GM23338 (cell line): ENCODE data around the gene UBL3. TPM values are rescaled to one million over a fixed set of nuclear protein-coding genes. Genes with fewer than 3 reads are reported as not detected.

Source experiments
- ATAC-seq: fragments of 200-7000 bp; cut with Tn5 transposase; 3 replicates; pipeline ENCODE4 v1.9.1; 2020
- DNase-seq: peaks from one replicate; pipeline ENCODE4 v3.0.0-alpha.2; 2015; ENCODE audit warnings: low spot score
- H2AFZ ChIP-seq: fragments of 200-600 bp; sonication (generic); 2 replicates; pipeline ENCODE4 v1.8.0; 2016; ENCODE audit warnings: antibody characterized with exemption, mild to moderate bottlenecking, moderate library complexity
- H3F3A ChIP-seq: fragments of 200-600 bp; sonication (generic); replicated peaks from 2 replicates; pipeline ENCODE4 v1.8.0; 2017; ENCODE audit warnings: antibody characterized with exemption, mixed run types, low read depth
- H3K27ac ChIP-seq: fragments of 200-600 bp; sonication (generic); 2 replicates; pipeline ENCODE4 v1.6.1; 2016; ENCODE audit warnings: low read depth
- H3K27me3 ChIP-seq: fragments of 200-600 bp; sonication (generic); 2 replicates; pipeline ENCODE4 v1.8.0; 2016; ENCODE audit warnings: mild to moderate bottlenecking, mixed run types, moderate library complexity; ENCODE audit not compliant: insufficient read depth
- H3K36me3 ChIP-seq: fragments of 200-600 bp; sonication (generic); 2 replicates; pipeline ENCODE4 v1.8.0; 2016; ENCODE audit warnings: mild to moderate bottlenecking; ENCODE audit not compliant: insufficient read depth
- H3K4me1 ChIP-seq: fragments of 200-600 bp; sonication (generic); 2 replicates; pipeline ENCODE4 v1.8.0; 2016; ENCODE audit warnings: mild to moderate bottlenecking, moderate library complexity; ENCODE audit not compliant: insufficient read depth
- H3K4me2 ChIP-seq: fragments of 200-600 bp; sonication (generic); 2 replicates; pipeline ENCODE4 v1.7.1; 2017; ENCODE audit warnings: mixed run types
- H3K4me3 ChIP-seq: fragments of 200-600 bp; sonication (generic); 2 replicates; pipeline ENCODE4 v1.6.1; 2016; ENCODE audit warnings: mixed run types
- H3K79me2 ChIP-seq: fragments of 200-600 bp; sonication (generic); replicated peaks from 2 replicates; pipeline ENCODE4 v1.8.0; 2017; ENCODE audit warnings: mild to moderate bottlenecking; ENCODE audit not compliant: insufficient read depth
- H3K9me2 ChIP-seq: fragments of 200-600 bp; sonication (generic); 2 replicates; pipeline ENCODE4 v1.8.0; 2017; ENCODE audit not compliant: insufficient read depth
- H4K20me1 ChIP-seq: fragments of 200-600 bp; sonication (generic); replicated peaks from 2 replicates; pipeline ENCODE4 v1.8.0; 2017; ENCODE audit warnings: mild to moderate bottlenecking; ENCODE audit not compliant: insufficient read depth
- H3K27ac Mint-ChIP-seq: 2 replicates; pipeline ENCODE4 v1.8.0; 2020; ENCODE audit warnings: inconsistent platforms, mild to moderate bottlenecking, moderate library complexity, mixed read lengths
- H3K27me3 Mint-ChIP-seq: 3 replicates; pipeline ENCODE4 v1.8.0; 2022; ENCODE audit warnings: low read depth, mild to moderate bottlenecking, moderate library complexity, mixed read lengths, inconsistent platforms; ENCODE audit not compliant: insufficient read depth, poor library complexity
- H3K36me3 Mint-ChIP-seq: 3 replicates; pipeline ENCODE4 v1.8.0; 2021; ENCODE audit warnings: low read depth, mild to moderate bottlenecking, inconsistent platforms, moderate library complexity, mixed read lengths
- H3K4me1 Mint-ChIP-seq: 3 replicates; pipeline ENCODE4 v1.8.0; 2020; ENCODE audit warnings: mild to moderate bottlenecking, inconsistent platforms, mixed read lengths
- H3K4me3 Mint-ChIP-seq: 3 replicates; pipeline ENCODE4 v1.8.0; 2021; ENCODE audit warnings: moderate library complexity, mild to moderate bottlenecking, inconsistent platforms, mixed read lengths
- H3K9me3 Mint-ChIP-seq: 3 replicates; pipeline ENCODE4 v1.8.0; 2020; ENCODE audit warnings: moderate library complexity, mild to moderate bottlenecking, inconsistent platforms, mixed read lengths
- CREB1 ChIP-seq: fragments of 250-450 bp; sonication (Bioruptor Pico); IDR thresholded peaks from 2 replicates; pipeline ENCODE4 v1.5.0; 2020; ENCODE audit warnings: low read depth, mild to moderate bottlenecking, moderate library complexity
- CTCF ChIP-seq, 2 experiments: fragments of 200-600 bp in 1 of 2; sonication (generic) in 1 of 2; conservative IDR thresholded peaks; 2 replicates each; pipeline versions ENCODE4 v1.5.1 to v1.6.1; 2016 to 2017; ENCODE audit warnings: antibody characterized with exemption in 2 of 2, low read depth in 2 of 2, mild to moderate bottlenecking in 2 of 2, moderate library complexity in 1 of 2
- EZH2 ChIP-seq: fragments of 200-600 bp; sonication (generic); IDR thresholded peaks from one replicate; pipeline ENCODE4 v1.8.0; 2017; ENCODE audit warnings: antibody characterized with exemption, mild to moderate bottlenecking, low read depth; ENCODE audit not compliant: unreplicated experiment
- EZH2phosphoT487 ChIP-seq: fragments of 200-600 bp; sonication (generic); IDR thresholded peaks from one replicate; pipeline ENCODE4 v1.8.1; 2018; ENCODE audit warnings: antibody characterized with exemption; ENCODE audit not compliant: unreplicated experiment
- JUNB ChIP-seq: IDR thresholded peaks from one replicate; pipeline ENCODE4 v1.6.1; 2016; ENCODE audit warnings: antibody characterized with exemption; ENCODE audit not compliant: unreplicated experiment
- NANOG ChIP-seq: IDR thresholded peaks from 2 replicates; pipeline ENCODE4 v1.6.1; 2016; ENCODE audit warnings: antibody characterized with exemption, borderline replicate concordance
- POLR2AphosphoS5 ChIP-seq: IDR thresholded peaks from 2 replicates; pipeline ENCODE4 v1.6.1; 2016; ENCODE audit warnings: antibody characterized with exemption, low read depth
- REST ChIP-seq: IDR thresholded peaks from one replicate; pipeline ENCODE4 v1.6.1; 2018; ENCODE audit warnings: antibody characterized with exemption; ENCODE audit not compliant: unreplicated experiment
- STAT1 ChIP-seq: IDR thresholded peaks from one replicate; pipeline ENCODE4 v1.6.1; 2016; ENCODE audit warnings: antibody characterized with exemption; ENCODE audit not compliant: unreplicated experiment
- ZNF114 ChIP-seq: fragments of 250-450 bp; sonication (Bioruptor Pico); IDR thresholded peaks from 2 replicates; pipeline ENCODE4 v1.5.0; 2020; ENCODE audit warnings: mild to moderate bottlenecking, moderate library complexity
- ZNF331 ChIP-seq: fragments of 250-450 bp; sonication (Bioruptor Pico); IDR thresholded peaks from 2 replicates; pipeline ENCODE4 v1.5.0; 2020; ENCODE audit warnings: low read depth, mild to moderate bottlenecking, moderate library complexity
- polyA plus RNA-seq: library from polyadenylated mRNA; unstranded; fragments of >200 nt; fragmentation: Nextera tagmentation; extraction: Ambion mirVana; gene quantifications from 2 replicates; pipeline ENCODE4 v1.2.1, GENCODE V29; 2016
- total RNA-seq: library from RNA; depleted of rRNA; stranded (reverse); fragments of >200 nt; shearing (Covaris generic); gene quantifications from 2 replicates; pipeline ENCODE4 v1.2.3, GENCODE V29; 2014

UBL3 gene
- total and polyA plus RNA-seq, 2 experiments from 2014 or later: 9.7 to 21.1 TPM

- Mint-ChIP-seq H3K4me1 (0 out of 3 replicates have a peak, but pooled peaks cover 3% of the 10 kb centered on the region), H3K36me3 (peaks cover 8% of the 10 kb centered on the region; the same call in 2 of the 3 replicates), H3K27ac (no peak overlapping the region), H3K4me3 (no peak overlapping the region), H3K27me3 (peaks cover 5% of the 10 kb centered on the region), H3K9me3 (peaks cover 16% of the 10 kb centered on the region)
- Histone ChIP-seq H2AFZ (no peak overlapping the region), H4K20me1 (no peaks in the 10 kb centered on the region), H3K4me1 (no peaks in the 10 kb centered on the region), H3K27ac (no peak overlapping the region), H3K9me2 (0 out of 2 replicates have a peak, but pooled peaks cover 4% of the 10 kb centered on the region), H3K36me3 (peaks cover 7% of the 10 kb centered on the region; the same call in 1 of the 2 replicates), H3K27me3 (no peaks in the 10 kb centered on the region), H3K4me3 (no peak overlapping the region), H3K4me2 (no peak overlapping the region), H3K79me2 (no peaks in the 10 kb centered on the region), H3F3A (no peaks in the 10 kb centered on the region)
- DNase-seq: peak; percentile 27
- no peak; the same call in 2 of the 3 replicates for ATAC-seq
- TF ChIP-seq CTCF (conservative IDR thresholded peaks at IDR 0.05; ENCODE audit: low read depth in 2 of 2) (peak in 1 of 2 experiments; percentile 47; a peak in 2 of 4 replicates), EZH2 (no peak)
These were observed 120.2 kb downstream of the UBL3 start for GRCh38 chr13:29730253-29730652.

GRCh38 chr13:29722415-29722814, 128.0 kb downstream of the UBL3 start:
- peaks cover 16% of the 10 kb centered on the region for H3K9me3 Mint-ChIP-seq
- H3K4me2 ChIP-seq: no peak overlapping the region

GRCh38 chr13:29721766-29722165, 128.7 kb downstream of the UBL3 start:
- H3K27ac ChIP-seq: no peak overlapping the region
- no peak overlapping the region for H3K4me3 ChIP-seq
- no peak for DNase-seq
- H3K27me3 ChIP-seq: no peaks in the 10 kb centered on the region
- no peak for ATAC-seq
- Mint-ChIP-seq H3K9me3 (peaks cover 13% of the 10 kb centered on the region), H3K4me3 (no peak overlapping the region), H3K4me1 (peaks cover 19% of the 10 kb centered on the region), H3K27me3 (no peaks in the 10 kb centered on the region), H3K27ac (no peak overlapping the region), H3K36me3 (peaks cover 5% of the 10 kb centered on the region; the same call in 1 of the 3 replicates)
- H3K36me3 ChIP-seq: peaks cover 7% of the 10 kb centered on the region; the same call in 1 of the 2 replicates
- H3K9me2 ChIP-seq: no peaks in the 10 kb centered on the region
- H2AFZ ChIP-seq: peak overlapping the region; percentile 66; the same call in 1 of the 2 replicates
- no peaks in the 10 kb centered on the region for H3K4me1 ChIP-seq
- no peaks in the 10 kb centered on the region for H3F3A ChIP-seq
- H3K4me2 ChIP-seq: no peak overlapping the region
- no peaks in the 10 kb centered on the region for H3K79me2 ChIP-seq
- no peaks in the 10 kb centered on the region for H4K20me1 ChIP-seq
- TF ChIP-seq EZH2phosphoT487 (no peak), NANOG (no peak), STAT1 (no peak), EZH2 (no peak), CREB1 (CRISPR knock-in tag) (no peak), POLR2AphosphoS5 (no peak), ZNF114 (CRISPR knock-in tag) (no peak), REST (no peak), ZNF331 (CRISPR knock-in tag) (no peak), JUNB (no peak)

More at GRCh38 chr13:29722415-29722814, 128.0 kb downstream of the UBL3 start:
- ATAC-seq (peak; percentile 80), DNase-seq (no peak)
- Histone ChIP-seq H3K36me3 (peaks cover 7% of the 10 kb centered on the region; the same call in 1 of the 2 replicates), H4K20me1 (no peaks in the 10 kb centered on the region), H3K4me1 (no peaks in the 10 kb centered on the region), H3K9me2 (no peaks in the 10 kb centered on the region), H3K27ac (no peak overlapping the region), H3K79me2 (no peaks in the 10 kb centered on the region), H3K4me3 (no peak overlapping the region), H3F3A (no peaks in the 10 kb centered on the region), H2AFZ (peak overlapping the region; percentile 66), H3K27me3 (no peaks in the 10 kb centered on the region)
- Mint-ChIP-seq H3K27me3 (no peaks in the 10 kb centered on the region), H3K4me3 (no peak overlapping the region), H3K4me1 (peaks cover 19% of the 10 kb centered on the region), H3K36me3 (peaks cover 8% of the 10 kb centered on the region; the same call in 2 of the 3 replicates), H3K27ac (no peak overlapping the region)
- TF ChIP-seq ZNF331 (CRISPR knock-in tag) (no peak), ZNF114 (CRISPR knock-in tag) (no peak), NANOG (no peak)
